Ovary (tissue), 3 donors: ENCODE data around the gene ABLIM2.

ENCODE experiments used
- CTCF ChIP-seq, 3 donors: fragments of 450-650 bp in 2 of 3; fragments of 200-600 bp in 1 of 3; IDR thresholded peaks; one replicate each; pipeline versions ENCODE4 v1.5.1 to v1.8.0; 2016 to 2022; ENCODE audit warnings: antibody characterized with exemption in 3 of 3, mild to moderate bottlenecking in 1 of 3
- EP300 ChIP-seq: sonication (generic); formaldehyde crosslinking; IDR thresholded peaks from one replicate; pipeline ENCODE4 v1.6.1; 2017; ENCODE audit warnings: antibody characterized with exemption
- POLR2A ChIP-seq: fragments of 450-650 bp; IDR thresholded peaks from one replicate; pipeline ENCODE4 v1.6.1; 2017; ENCODE audit warnings: antibody characterized with exemption, mild to moderate bottlenecking, moderate library complexity
- donor health status: DM: no; HTN: no; CAD: no.

GRCh38 chr4:8128100-8128856 lies 30.3 kb downstream of the ABLIM2 start:
- TF ChIP-seq POLR2A (no peak), CTCF (IDR thresholded peaks at IDR 0.05) (no peak), EP300 (no peak)
